Activated CD8-positive, alpha-beta memory T cell treated with anti-CD3 and anti-CD28 coated beads, Interleukin-2, amount 50 U/mL, for 1 hour (primary cell): Measurements from ENCODE around the gene CYP4A22.
"Not testable (repeated sequence)": the region's sequence is repeated elsewhere in the genome, so short reads cannot be mapped to it uniquely, and the experiment has no call there.

ENCODE experiments used
- DNase-seq: peaks from one replicate; pipeline ENCODE4 v3.0.0-alpha.2; 2020; ENCODE audit errors: extremely low read depth

Gene CYP4A22

DNA sequence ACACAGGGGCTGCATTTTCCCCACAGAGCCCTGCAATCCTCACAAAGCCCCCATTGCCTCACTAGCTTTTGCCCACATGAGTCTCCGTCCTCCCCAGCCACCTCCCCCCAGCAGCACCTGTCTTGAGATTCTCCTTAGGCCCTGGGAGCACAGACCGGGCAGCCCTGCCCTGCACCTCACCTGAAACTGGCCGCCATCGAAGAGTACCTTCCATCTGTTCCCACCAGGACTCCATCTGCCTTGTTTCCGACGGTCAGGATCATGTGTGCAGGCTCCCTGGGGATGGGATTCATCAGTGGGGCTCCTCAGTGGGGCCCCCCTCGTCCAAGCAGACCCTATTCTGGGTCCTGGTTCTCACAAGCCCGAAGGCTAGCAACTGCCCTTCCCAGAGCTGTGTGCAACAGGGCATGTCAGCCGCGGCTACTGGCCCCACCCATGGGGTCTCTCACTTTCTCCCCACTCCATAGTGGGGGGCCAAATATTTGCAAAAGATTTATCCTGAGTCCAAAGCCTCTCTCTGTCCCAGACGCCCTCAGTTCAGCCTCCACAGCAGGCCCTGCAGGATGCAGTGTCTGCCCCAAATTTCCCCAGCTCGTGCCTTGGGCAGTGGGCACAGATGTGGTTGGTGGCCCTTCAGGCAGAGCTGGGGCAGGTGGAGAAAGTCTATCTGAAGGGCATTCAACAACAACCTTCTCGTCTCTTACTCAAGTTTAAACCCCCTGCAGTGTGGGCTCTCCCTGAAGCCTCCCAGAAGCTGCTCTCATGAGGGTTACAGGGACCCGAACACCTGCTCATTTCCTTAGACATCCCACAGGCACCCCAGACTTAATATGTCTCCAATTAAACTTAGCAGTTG lies 47.8 kb downstream of the CYP4A22 start:
- no peak for DNase-seq

DNA sequence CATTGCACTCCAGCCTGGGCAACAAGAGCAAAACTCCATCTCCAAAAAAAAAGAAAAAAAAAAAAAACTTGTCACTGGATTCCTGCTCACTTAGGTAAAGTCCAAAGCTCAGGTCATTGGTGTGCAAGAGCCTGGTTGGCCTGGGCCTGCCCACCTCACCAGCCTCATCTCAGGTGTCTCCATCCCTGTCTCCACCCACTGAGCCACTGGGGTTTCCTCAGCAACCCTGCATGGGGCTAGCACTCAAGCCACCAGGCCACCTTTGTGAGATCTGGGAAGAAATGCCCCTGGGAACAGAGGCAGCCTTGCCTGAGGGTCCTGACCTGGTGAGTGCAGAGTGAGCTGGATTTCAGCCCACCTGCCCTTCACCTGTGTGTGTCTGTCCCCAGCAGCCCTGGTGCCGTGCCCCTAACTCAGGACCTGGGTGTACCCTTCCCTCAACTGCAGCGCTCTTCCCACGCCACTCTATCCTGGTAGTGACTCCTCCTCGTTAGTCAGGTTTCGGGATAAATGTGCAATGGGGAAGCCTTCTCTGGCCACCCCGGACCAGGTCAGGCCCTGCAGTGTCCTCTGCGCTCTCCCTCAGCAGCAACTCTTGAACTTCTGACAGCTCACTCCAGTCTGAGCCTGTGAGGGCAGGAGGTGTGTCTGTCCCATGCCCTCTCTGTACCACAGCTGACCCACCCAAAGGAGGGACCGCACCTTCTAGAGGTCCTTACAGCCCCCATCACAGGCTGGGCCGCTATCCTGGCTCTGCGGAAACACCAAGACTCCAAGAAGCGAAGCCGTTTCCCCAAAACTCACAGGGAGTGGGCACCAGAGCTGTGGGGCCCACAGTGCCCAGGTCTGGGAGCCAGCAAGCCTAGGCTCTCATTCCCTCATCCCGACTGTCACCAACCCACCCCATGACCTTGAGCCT lies 49.3 kb downstream of the CYP4A22 start:
- no peak for DNase-seq

DNA sequence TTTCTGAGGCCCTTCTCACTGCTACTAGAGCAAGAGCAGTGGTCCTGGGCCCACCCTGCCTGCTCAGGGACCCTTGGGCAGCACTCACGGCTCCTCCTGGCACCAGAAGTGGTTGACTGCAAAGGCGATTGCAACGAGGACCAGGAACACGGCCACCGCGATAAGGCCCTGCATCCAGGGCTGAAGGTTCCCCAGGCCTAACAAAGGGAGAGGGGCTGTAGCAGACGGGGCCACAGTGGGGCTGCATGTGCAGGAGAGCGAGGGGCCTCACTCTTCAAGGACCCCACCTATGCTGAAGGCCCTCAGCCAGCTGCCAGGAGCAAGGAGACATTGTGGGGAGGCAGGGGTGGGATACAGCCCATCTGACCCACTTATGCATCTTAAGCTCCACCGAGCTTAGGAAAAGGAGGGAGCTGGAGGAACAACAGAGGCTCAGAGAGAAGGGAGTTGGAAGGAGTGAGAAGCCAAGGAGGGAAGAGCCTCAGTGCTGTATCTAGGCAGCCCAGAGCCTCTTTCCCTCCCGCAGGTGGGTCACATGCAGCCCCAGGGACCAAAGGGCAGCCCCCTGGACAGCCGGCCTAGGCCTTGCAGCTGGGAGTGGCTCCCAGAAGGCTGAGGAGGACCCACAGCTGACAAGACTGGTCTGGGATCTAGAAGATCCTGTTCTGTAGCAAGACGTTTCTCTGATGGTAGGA lies 50.1 kb downstream of the CYP4A22 start:
- no peak for DNase-seq

DNA sequence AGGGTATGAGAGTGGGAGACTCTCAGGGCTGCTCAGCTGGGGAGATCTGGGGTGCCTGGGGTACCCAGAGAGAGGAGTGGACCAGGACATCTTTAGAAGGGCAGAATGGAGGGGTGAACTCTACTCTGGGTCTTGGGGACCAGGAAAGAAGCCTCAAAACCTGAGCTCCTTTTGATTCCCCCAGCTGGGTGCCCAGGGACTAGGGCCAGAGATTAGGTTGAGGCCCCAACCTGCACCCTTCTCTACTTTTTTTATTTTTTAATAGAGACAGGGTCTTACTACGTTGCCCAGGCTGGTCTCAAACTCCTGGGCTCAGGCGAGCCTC lies 50.6 kb downstream of the CYP4A22 start:
- no peak for DNase-seq

DNA sequence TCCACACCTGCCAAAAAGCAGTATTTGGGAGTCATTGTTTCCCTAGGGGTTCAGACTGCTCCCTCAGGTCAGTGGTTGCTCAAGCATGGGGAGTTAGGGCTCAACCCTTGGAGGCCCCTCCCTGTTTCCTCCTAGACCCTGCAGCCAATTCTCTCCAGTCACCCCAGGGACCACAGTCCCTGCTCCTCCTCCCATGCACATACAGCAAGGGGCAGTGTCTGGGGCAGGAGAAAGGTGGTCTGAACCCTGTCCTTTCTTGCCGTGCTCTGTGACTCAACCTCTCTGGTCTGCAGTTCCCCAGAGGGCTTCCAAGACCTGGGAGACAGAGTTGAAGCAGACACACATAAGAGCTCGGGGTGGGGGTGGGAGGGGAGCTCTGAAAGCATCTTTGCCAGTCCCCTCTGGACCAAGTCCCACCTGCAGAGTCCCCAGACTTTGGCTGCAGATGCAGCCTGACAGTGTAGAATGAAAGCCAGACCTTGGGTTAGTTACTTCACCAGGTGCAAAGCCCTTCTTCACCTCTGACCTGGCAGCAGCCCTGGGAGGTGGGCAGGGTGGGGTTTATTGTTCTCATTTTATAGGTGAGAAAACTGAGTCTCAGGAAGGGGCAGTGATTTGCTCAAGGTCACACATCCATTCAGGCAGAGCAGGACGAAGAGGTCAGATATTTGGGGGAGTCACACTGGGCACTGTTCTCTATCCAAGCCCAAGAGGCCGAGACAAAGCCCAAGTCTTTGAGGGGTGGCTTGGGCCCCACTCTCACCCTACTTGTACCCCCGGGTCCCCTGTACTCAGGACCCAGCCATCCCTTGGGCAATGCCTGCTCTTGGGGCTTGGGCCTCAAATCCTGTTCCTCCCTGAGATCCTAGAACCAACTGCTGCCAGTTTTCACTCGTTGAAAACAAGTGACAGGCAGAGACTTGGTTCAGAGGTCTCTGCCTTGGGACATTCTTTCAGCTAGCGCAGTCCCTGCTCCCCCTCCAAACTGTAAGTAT lies 51.8 kb downstream of the CYP4A22 start:
- DNase-seq = no peak

DNA sequence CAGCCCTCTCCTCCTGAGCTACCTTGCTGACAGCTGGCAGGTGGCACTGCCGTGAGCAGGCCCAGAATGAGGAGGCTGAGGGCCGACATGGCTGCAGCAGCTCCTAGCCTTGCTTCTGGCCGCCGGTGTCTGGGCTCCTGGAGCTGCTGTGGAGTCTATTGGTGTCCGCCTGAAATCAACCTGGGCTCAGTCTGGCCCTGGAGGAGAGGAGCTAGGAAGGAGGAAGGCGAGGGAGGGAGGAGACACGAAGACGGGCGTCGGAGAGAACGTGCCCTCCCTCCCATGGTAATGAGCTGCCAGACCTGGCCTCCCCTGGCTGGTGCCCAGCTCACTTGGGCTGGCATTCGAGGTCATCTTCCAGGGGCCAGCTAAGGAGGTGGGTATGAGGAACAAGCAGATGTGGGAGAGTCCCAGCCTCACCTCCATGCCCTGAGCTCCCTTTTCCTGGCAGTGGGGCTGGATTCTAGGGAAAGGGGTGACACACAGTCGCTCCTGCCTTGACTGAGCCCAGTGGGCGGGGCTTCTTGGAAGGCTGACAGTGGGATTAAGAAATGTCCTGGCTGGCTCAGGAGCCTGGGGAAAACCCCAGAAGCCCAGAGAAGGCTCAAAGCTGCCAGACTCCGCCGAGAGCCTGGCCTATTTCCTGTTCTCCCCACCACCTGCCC lies 52.7 kb downstream of the CYP4A22 start, which contains the start of gene PDZK1IP1:
Gene PDZK1IP1 (minus strand): TSS at position 193 of the 665 bp plus-strand sequence. CDS start 104 bp downstream, at position 89.
- DNase-seq = no peak

DNA sequence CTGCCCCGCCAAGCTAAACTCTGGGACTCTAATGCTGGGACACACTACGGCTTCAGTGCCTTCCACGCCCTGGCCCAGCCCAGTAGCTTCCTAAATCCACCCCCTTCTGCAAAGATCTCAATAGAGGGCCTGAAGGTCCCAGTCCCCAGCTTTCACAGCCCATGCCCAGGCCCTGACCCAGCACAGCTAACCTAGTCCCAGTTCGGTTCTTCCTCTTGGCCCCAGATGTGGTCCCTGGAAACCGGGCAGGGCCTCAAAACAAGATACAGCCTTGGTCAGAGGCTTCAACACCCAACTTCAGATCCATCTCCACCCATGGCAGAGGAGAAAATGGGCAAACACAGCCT lies 53.2 kb downstream of the CYP4A22 start:
- DNase-seq = no peak

DNA sequence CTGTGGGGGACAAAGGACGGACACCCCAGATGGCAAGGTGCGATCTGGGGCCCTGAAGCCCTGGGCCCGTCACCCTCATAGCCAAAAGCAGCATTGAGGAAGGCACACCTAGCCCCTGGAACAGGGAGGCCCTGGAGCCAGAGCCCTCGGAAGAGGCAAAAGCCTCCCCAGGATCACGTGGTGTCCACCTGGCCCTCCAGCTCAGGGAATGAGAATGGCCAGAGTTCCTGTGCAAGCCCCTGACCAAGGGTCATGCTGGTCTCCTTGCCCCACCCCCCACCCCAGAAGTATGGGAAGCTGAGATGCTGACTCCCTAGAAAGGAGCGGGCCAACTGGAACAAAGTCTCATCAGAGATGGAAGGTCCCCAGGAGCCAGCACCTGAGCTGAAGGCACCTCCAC lies 53.6 kb downstream of the CYP4A22 start:
- DNase-seq = no peak

DNA sequence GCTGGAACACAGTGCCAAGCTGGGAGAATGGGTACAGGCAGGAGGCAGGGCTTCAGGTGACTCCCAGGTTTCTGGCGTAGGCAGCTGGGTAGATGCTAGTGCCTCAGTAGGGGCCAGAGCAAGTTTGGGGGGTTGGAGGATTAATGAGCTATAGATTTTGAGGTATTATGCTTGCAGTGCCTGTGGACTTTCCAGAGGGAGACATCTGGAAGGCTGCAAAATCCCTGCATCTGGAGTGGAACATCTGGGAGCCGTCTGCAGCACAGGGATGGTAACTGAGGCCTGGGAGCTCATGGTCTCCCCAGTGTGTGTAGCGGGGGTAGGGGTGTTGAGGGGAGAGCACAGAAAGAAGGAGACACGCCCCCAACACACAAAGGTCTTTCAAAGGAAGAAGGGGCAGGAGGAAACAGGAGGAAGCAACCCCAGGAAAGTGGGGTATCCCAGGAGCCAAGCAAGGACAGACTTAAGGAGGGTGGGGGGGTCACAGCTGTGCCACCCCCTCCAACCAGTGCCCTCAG lies 54.8 kb downstream of the CYP4A22 start:
- no peak for DNase-seq

DNA sequence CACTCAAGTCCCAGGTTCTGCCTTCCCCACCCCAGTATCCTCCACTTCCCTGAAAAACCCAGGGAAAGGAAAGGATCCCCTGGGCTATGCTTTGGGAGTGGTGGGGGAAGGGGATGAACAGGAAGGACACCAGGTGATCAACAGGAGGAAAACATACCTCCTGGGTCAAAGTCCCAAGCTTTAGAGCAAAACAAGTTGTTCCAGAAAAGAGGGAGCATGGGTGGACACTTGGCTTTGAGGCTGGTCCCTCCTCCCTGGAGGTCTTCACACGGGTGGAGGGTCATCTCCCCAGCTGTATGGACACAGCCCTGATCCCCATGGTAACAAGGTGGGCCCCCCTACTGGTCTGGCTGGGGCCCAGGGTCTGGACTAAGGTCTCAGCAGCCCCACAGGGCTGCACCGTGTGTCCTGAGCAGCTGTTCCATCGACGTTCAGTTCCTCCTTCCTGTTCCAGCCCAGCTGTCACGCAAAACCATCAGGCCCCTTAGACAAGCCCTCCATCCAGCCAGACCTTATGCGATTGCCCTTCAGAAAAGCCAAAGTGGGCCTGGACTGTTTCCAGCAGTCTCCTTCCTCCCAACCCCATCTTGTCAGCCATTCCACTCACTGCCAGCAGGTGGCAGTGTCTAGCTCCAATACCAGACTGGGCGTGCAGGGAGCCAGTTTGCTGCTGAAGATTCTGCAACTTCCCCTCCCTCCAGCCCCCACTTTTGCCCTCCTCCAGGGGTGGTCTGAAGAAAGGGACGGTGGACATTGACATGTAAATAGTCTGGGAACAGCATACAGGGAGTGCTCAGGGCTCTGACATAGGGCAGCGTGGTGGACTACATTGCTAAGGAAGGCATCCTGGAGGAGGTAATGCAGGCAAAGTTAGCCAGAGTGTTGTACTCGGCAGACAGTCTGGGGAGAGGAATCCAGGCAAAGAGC lies 55.5 kb downstream of the CYP4A22 start:
- peak; percentile 9 for DNase-seq

DNA sequence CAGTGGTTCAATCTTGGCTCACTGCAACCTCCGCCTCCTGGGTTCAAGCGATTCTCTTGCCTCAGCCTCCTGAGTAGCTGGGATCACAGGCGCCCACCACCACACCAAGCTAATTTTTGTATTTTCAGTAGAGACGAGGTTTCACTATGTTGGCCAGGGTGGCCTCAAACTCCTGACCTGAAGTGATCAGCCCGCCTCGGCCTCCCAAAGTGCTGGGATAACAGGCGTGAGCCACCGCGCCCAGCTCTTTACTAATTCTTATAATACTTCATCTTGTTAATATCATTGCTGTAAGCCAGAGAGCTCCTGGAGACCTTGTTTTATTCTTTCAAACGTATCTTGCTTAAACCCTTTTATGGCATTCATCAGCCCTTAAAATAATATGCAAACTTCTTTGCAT lies 56.3 kb downstream of the CYP4A22 start:
- DNase-seq = not testable (repeated sequence)

DNA sequence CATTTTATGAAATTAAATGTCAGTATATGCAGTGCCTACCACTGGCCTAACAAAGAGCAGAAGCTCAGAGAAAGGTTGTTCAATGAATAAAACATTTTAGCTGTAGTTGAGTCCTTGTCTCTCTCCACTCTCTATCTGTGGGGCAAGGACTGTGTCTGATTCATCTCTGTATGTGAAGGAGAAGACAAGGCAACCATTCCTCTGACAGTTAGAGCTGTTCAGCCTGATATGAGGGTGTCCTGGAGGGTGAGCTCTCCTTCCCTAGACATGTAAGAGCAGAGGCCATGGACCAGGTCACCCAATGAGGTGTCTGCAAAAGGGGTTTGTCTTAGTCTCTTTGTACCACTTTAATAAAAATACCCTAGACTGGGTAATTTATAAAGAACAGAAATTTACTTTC lies 57.1 kb downstream of the CYP4A22 start:
- no peak for DNase-seq

DNA sequence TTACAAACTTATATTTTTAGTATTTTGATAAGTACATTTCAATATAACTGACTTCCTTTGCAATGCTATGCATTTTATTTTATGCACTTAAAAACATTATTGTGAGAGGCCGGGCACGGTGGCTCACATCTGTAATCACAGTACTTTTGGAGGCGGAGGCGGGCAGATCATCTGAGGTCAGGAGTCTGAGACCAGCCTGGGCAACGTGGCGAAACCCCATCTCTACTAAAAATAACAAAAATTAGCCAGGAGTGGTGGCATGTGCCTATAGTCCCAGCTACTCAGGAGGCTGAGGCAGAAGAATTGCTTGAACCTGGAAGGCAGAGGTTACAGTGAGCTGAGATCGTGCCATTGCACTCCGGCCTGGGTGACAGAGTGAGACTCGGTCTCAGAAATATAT lies 58.7 kb downstream of the CYP4A22 start:
- DNase-seq = not testable (repeated sequence)

DNA sequence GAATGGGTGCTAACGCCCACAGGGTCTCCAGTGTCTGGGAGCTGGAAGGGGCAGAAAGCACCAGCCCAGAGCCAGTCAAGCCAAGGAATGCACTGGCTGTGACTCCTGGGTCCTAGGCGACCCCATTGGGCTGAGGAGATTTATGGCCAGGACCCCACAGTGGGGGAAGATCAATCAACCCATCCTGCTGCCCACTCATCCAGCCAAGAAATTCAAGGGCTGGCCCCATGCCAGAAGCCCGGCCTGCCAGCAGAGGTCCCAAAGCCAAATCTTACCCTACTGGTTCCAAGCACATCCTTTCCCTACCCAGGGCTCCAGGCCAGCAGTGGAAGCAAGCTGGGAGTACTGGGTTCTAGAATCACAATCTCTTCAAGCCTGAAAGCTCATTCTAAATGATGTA lies 59.4 kb downstream of the CYP4A22 start:
- DNase-seq = no peak

DNA sequence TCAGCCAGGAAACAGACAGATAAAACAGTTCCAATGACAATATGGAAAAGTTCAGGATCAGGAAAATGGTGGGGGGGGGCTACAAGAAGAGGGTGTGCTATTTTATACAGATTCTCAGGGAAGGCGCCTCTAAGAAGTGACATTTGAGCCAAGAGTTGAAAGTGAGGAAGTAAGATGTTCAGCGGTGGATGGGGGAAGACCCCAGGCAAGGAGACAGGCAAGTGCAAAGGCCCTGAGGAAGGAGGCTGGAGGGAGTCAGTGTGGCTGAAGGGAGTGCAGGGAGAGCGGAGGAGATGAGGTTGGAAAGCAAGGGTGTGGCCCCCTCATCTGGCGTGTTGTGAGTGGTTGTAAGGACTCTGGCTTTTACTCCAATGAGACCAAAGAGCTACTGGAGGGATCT lies 61.0 kb downstream of the CYP4A22 start:
- DNase-seq = no peak
